GM19240 (cell line): Measurements from ENCODE around the gene SPPL2A.
"Not testable (repeated sequence)": the region's sequence is repeated elsewhere in the genome, so short reads cannot be mapped to it uniquely, and the experiment has no call there.

ENCODE experiments used
- DNase-seq: peaks from one replicate; pipeline ENCODE4 v3.0.0; 2011; ENCODE audit warnings: low spot score; ENCODE audit not compliant: insufficient read length

SPPL2A gene, protein sequence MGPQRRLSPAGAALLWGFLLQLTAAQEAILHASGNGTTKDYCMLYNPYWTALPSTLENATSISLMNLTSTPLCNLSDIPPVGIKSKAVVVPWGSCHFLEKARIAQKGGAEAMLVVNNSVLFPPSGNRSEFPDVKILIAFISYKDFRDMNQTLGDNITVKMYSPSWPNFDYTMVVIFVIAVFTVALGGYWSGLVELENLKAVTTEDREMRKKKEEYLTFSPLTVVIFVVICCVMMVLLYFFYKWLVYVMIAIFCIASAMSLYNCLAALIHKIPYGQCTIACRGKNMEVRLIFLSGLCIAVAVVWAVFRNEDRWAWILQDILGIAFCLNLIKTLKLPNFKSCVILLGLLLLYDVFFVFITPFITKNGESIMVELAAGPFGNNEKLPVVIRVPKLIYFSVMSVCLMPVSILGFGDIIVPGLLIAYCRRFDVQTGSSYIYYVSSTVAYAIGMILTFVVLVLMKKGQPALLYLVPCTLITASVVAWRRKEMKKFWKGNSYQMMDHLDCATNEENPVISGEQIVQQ

DNA sequence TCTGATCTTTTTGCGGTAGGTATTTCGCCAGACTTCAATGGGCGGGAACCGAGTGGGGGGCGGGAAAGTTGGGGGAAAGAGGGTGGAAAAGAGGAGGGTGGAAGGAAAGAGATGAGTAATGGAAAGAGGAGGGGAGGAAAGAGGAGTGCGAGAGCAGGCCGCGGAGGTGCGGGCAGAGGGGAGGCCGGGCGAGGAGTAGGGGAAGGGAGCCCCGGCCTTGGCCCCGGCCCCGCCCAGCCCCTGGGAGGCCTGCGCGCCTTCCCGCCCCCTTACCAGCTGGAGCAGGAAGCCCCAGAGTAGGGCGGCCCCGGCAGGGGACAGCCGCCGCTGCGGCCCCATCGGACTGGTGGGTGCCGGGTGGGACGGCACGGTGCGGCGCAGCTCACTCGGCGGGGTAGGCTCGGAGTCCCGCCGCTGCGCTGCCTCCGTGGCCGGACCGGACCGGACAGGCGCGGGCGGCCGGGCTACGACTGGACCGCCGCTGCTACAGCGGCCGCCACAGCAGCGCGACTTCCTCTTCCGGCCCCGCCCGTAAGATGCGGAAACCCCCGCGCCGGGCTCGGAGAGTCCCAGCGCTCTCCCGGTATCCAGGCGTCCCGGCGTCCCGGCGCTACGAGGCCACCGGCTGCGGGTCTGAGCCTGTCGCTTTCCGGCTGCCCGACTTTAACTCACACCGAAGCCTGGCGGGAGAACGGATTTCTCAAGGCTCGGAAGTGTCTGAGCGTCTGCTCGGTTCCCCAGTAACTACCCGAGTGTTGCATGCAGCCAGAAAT is at the start of gene SPPL2A:
TSS of gene SPPL2A (minus strand) at position 512 of the 773 bp plus-strand sequence. CDS start at position 339, 173 bp downstream.
- DNase-seq, result peak; percentile 82

DNA sequence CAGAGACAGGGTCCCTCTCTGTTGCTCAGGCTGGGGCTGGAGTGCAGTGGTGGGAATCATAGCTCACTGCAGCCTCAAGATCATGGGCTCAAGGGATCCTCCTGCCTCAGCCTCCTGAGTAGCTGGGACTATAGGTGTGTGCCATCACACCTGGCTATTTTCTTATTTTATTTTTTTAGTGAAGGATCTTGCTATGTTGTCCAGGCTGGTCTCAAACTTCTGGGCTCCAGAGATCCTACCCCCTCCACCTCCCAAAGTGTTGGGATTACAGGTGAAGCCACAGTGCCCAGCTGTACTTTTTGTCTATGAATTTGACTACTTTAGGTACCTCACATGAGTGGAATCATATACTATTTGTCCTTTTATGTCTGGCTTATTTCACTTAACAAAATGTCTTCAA is 49.1 kb upstream of the SPPL2A start:
- DNase-seq, result no peak

DNA sequence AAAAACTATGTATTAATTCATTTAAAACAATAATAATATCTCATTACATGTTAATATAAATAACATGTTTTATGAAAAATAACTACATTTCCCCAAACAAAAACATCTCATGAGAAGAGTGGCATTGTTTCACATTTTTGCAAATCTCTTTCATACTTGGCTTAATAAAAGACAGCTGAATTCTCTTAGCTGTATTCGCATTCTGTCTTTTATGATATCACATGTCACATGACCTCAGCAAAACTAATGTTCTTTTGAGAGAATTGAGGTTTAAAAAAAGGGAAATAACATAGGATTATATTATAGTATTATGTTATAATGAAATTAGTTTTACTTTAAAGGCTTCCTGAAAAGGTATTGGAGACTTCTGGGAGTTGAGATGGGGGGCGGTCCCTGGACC is 48.4 kb upstream of the SPPL2A start:
- no peak for DNase-seq

DNA sequence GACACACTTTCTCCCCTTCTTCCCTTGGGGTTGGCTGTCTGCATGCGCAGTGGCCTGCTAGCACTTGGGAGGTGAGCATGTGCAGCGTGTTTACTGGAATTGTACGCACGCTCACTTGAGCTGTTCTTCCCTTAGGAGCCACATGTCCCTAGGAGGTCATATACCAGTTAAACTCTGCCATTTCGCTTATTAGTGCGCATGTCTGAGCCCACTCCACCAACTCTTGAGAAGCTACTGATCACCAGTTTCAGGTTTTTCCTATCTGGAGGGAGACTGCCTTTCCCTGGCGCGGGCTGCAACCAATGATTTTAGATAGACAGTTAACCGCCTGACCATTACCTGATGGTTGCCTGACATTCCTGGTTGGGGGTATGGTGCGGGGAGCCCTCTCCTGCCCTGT is 47.6 kb upstream of the SPPL2A start:
- no peak for DNase-seq

DNA sequence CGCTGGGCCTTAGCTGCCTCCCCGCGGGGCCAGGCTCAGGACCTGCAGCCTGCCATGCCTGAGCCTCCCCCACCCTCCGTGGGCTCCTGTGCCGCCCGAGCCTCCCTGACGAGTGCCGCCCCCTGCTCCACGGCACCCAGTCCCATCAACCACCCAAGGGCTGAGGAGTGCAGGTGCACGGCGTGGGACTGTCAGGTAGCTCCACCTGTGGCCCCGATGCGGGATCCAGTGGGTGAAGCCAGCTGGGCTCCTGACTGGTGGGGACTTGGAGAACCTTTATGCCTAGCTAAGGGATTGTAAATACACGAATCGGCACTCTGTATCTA is 46.6 kb upstream of the SPPL2A start:
- DNase-seq, result not testable (repeated sequence)

DNA sequence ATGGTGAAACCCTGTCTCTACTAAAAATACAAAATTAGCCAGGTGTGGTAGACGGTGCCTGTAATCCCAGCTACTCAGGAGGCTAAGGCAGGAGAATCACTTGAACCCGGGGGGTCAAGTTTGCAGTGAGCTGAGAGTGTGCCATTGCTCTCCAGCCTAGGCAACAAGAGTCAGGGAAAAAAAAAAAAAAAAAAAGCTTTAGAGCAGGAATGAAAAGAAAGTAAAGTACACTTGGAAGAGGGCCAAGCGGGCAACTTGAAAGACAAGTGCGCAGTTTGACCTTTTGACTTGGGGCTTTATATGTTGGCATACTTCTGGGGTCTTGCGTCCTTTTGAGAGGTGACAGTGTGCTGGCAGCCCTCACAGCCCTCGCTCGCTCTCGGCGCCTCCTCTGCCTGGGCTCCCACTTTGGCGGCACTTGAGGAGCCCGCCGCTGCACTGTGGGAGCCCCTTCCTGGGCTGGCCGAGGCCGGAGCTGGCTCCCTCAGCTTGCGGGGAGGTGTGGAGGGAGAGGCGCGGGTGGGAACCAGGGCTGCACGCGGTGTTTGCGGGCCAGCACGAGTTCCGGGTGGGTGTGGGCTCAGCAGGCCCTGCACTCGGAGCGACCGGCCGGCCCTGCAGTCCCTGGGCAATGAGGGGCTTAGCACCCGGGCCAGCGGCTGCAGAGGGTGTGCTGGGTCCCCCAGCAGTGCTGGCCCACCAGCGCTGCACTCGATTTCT is 46.1 kb upstream of the SPPL2A start:
- DNase-seq, result not testable (repeated sequence)

DNA sequence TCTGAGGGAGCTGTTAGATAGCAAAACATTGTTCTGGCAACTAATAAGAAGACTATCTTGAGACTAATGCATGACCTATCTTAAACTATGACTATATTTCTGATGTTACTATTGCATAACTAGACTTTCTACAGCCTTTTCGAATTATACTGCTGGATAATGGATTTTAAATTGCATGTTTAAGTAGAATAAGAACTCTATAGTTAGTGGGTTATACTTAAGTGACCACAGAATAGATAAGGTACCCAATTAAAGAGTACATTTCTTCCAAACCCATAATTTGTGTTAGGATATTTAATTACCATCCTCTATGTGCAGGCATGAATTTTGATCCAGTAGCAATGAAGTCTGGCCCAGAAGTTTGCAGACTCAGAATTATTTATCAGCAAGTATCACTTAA is 44.6 kb upstream of the SPPL2A start:
- DNase-seq, result no peak

DNA sequence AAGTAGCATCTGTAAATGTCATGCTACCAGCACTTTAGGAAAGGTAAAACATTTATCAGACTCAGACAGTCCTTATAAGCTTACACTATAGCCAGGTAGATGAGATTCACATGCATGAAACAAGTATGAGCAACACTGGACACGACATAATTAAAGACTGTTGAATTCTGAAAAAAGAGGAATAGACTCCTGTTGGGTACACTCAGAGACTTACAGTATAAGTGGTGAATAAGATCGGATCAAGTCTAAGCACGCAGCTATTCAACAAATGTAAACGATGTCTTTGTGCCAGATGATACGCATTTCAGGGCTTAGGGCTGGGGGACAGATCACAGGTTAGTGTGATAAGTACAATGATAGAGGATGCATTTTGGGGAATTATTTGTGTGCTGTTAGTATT is 43.2 kb upstream of the SPPL2A start:
- no peak for DNase-seq

DNA sequence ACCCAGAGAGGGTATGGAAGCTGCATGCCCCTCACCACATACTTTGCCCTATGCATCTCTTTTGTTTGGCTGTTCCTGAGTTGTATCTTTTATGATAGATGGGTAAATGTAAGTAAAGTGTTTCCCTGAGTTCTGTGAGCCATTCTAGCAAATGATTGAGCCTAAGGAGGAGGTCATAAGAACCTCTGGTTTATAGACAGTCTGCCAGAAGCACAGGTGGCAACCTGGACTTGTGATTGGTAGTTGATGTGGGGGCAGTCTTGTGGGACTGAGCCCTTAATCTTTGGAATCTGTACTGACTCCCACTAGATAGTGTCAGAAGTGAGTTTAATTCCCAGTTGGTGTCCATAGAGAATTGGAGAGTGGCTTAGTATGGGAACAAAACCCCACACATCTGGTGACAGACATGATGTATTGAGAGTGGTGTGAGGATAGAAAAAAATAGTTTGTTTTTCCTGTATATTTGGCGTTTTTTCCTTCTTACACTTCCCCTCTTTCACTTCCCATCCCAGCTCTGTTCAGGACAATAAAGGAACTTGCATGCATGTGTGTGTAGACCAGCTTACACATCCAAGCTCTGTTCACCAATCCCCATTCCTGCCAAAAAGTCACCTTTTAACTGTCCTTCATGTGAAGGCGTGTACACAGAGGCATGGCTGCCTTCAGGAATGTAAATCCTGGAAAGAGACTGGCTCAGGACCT is 38.1 kb upstream of the SPPL2A start:
- DNase-seq, result no peak

DNA sequence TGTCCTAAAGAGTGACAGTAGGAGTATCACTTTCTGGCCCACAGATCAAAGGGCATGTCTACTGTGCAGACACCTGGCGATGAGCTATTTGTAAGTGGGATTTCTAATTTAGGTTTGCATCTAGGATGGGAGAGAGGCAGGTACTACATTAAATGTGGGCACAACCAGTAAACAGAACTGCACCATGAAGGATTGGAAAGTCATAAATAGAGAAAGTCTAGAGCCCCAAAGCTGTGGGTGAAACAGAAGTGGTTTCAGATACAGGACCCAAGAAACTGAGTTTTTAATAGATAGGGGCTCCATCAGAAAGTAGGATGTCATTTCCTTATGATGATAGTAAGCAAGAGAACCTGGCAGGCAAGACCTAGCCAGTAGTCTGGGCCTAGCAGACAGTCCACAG is 35.2 kb upstream of the SPPL2A start:
- no peak for DNase-seq

DNA sequence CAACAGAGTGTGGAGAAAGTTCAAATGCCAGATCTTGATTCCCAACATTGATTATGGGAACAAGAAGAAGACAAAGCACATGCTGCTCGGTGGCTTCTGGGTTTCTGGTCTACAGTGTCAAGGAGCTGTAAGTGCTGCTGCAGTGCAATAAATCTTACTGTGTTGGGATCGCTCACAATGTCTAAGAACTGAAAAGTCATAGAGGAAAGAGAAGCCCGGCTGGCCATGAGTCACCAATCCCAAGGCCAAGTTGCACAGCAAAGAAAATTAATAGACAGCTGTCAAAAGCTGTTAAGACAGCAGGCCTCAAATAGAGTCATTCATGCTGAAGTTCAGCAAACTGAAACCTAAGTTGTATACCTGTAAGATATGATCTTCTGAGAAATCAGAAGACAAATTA is 33.2 kb upstream of the SPPL2A start:
- DNase-seq, result no peak

DNA sequence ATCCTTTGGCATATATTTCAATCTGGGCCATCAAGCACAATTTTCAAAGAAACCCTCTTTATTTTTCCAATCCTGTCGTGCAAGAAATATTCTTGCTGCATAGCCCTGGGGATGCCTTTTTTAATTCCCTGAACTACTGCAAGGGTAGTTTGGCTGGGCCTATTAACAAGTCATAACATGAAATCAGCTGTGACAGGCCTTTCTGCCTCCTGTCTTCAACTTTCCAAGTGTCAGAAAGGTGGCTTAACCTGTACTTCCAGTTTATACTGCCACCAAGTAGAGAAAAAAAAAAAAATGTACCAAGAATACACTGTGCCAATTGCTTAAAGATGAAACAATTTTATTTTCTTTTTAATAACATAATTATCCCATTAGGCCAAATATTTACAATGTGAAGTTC is 32.4 kb upstream of the SPPL2A start:
- no peak for DNase-seq

DNA sequence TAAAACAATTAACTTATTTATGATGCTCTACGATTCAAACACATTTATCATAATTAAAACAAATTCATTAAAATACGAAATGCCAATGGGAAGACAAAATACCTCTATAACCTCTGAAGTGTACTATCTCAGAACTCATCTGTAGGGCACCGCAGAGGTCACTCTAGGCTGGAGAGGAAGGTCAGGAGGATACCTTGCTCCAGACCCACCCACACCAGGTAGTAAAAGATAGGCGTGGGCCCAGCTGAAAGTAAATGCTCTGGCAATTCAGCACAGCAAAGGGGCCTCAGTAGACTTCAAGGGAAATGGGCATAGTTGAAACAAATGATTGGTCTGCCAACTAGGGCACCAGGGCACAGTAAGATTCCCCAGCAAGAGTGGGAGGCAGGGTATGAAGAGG is 26.0 kb upstream of the SPPL2A start:
- no peak for DNase-seq

DNA sequence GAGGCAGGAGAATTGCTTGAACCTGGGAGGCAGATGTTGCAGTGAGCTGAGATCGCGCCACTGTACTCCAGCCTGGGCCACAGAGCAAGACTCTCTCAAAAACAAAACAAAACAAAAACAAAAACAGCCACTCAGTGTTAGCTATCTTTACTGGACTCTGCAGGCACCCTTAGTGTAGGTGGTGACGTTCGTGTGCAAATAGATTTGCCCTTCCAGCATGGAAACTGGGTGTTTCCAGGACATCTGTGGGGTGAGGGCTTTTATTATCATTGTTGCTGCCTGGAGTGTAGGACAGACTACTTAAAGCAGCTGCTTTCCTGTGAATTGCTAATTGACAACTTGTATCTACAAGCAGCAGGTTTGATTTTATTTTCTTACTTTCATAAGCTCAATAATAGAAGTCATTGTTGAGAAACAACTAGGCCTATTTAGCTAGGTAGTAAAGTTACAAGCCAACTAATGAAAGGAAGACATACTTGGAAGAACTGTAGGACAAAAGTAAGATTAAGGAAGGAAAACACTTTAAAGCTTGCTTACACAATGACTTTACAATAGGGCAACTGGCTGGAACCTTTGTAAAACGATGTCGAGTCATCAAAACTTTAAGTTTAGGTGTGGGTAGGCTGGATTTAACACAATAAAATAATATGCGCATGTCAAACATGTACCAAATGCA is 25.4 kb upstream of the SPPL2A start:
- no peak for DNase-seq

DNA sequence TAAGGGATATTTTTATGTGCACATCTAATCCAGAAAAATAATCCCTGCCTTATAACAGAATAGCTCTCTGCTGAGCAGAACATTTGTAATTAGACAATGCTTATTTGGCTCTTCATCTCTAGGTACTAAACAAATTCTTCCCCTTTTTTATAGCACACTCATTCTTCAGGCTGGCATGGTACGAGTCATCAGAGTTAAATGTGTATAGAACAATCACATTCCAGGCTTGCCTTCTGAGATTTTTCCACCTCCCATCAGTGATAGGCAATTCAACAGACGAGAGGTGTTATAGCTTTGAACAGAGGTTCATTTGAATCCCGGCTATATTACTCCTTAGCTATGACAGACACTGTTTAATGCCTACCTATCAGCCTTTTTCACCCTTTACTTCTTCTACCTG is 21.4 kb upstream of the SPPL2A start:
- DNase-seq, result no peak

DNA sequence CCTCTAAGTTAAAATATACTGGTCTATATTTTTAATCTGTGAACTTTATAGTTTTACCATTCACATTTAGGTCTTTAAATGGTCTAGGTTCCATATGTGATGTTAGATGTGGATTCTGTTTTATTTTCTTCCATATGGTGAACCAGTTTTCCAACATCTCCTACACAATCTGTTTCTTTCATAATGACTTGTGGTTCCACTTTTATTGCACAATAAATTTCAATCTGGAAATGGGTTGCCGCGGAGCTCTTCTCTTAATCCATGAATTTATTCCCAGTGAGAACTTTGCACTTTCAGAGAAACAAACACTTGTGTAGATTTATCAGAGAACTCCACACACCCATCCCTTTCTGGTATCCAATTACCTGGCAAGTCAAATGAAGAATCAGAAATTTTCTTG is 20.9 kb upstream of the SPPL2A start:
- no peak for DNase-seq

DNA sequence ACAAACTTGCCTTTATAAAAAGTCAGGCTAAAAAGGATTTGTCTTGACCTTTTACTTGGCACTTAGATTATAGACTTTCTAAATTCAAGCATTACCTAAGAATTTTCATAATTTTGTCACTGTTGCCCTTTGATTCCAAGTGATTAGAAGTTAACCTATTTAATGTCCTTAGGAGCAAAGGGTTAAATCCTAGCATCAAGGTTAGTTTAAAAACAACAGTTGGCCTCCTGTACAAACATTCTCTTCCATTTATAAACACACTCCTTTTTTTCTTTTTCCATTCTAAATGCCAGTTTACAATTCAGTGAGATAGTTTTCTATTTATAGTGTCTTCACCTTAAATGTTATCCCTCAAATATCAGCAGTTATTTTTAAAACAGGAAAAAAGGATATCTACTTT is 18.4 kb upstream of the SPPL2A start:
- no peak for DNase-seq

DNA sequence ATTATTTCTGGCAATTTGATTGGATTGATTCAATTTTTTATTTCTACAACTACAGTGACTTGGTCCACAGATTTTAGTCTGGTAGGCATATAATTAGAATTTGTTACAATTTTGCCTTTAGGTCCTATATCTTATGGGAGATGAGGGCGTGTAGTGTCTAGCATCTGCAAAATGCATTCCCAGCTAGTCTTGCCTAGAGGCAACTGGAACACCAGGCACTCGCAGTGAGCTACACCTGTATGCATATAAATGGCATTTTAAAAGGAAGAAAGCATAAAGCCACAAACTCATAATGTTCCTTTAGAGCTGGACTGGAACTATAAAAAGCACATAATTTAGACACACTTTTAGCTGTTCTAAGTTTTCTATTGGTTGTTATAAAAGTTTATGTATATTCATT is 17.9 kb upstream of the SPPL2A start:
- no peak for DNase-seq

DNA sequence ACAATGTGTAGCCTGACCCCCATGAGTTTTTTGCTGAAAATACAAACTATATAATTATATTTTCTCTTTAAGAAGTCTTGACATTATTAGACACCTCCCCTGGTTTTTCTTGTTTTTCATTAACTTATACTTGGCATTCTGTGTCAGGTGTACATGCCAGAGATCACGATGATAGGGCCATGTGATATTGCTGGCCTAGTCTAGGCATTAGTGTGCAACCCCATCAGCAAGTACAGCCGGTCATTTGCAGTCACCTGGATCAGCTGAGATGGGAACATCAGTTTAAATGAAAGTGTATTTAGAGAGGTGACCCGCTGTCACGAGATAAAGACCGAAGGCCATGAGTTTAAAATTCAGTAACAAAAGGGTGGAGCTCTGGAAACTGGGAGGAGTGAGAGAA is 12.6 kb upstream of the SPPL2A start:
- no peak for DNase-seq

DNA sequence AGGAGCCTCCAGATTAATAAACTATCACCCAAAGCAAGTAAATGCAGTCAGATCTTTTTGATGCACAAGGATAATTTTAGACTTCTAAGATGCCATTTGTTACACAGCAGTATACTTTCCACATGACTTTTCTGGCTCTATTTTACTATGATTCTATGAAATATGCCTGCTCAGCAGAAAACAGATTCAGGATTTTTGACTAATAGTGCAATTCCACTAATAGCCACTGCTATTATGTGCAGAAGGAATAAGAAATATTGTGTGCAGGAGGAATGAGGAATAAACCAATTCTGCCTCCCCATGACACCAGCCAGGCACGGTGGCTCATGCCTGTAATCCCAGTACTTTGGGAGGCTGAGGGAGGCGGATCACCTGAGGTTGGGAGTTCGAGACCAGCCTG is 11.5 kb upstream of the SPPL2A start:
- no peak for DNase-seq

DNA sequence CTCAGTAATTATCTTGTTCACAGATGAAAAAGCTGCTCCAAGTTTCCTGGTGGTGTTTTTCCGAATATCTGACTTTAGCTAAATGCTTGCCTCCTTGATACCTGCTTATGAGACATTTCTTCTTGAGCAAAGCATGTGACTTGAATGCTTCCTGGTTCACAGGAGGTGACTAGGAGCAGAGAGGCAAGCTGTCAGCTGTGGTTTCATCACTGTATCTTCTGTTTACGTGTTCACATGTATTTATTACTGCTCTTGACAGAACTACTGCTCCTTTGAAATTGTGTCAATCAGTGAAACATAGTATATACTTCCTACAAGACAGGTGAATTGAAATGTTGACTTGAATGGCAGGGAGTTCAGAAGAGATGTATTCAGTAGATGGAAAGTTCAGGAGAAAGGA is 8.9 kb upstream of the SPPL2A start:
- no peak for DNase-seq
